ENCODE measurements around the gene IGFL1.

The IGFL1 gene

GRCh38 chr19:46196410-46197124 is 33.0 kb upstream of the IGFL1 start:
- no peak for TF ChIP-seq CTCF (conservative IDR thresholded peaks at IDR 0.05; ENCODE audit: low read depth, low read length)
- H3K4me3 ChIP-seq (ENCODE audit: low read length): no peak overlapping the region
- no peak for DNase-seq (ENCODE audit: low read depth)

- TF ChIP-seq CTCF (conservative IDR thresholded peaks at IDR 0.05; ENCODE audit: low read depth, low read length): no peak
- no peak overlapping the region for H3K4me3 ChIP-seq (ENCODE audit: low read length)
- no peak for DNase-seq (ENCODE audit: low read depth)
Observed at GRCh38 chr19:46197314-46198070, 32.0 kb upstream of the IGFL1 start.

- no peak overlapping the region for H3K4me3 ChIP-seq (ENCODE audit: low read length)
- no peak for DNase-seq (ENCODE audit: low read depth)
- TF ChIP-seq CTCF (conservative IDR thresholded peaks at IDR 0.05; ENCODE audit: low read depth, low read length): no peak
Observed at GRCh38 chr19:46198756-46199155, 30.8 kb upstream of the IGFL1 start.

- DNase-seq (ENCODE audit: low read depth): no peak
- no peak for TF ChIP-seq CTCF (conservative IDR thresholded peaks at IDR 0.05; ENCODE audit: low read depth, low read length)
- H3K4me3 ChIP-seq (ENCODE audit: low read length): no peak overlapping the region
Observed at GRCh38 chr19:46201454-46202310, 27.9 kb upstream of the IGFL1 start.

GRCh38 chr19:46202426-46202825 is 27.1 kb upstream of the IGFL1 start:
- no peak overlapping the region for H3K4me3 ChIP-seq (ENCODE audit: low read length)
- DNase-seq (ENCODE audit: low read depth): no peak
- no peak for TF ChIP-seq CTCF (conservative IDR thresholded peaks at IDR 0.05; ENCODE audit: low read depth, low read length)

- no peak for TF ChIP-seq CTCF (conservative IDR thresholded peaks at IDR 0.05; ENCODE audit: low read depth, low read length)
- H3K4me3 ChIP-seq (ENCODE audit: low read length): no peak overlapping the region
- DNase-seq (ENCODE audit: low read depth): no peak
Observed at GRCh38 chr19:46202872-46203860, 26.4 kb upstream of the IGFL1 start.
